Natural killer cell (primary cell): ENCODE measurements around the gene FASTKD3. TPM values are rescaled to one million over a fixed set of nuclear protein-coding genes. Genes with fewer than 3 reads are reported as not detected.

Experiments
- ATAC-seq, 3 donors: fragments of 150-1000 bp in 2 of 3; fragments of 200-7000 bp in 1 of 3; cut with Tn5 transposase; 1 replicate in 1 of 3; 2 replicates in 2 of 3; pipeline ENCODE4 v1.10.0; 2021; ENCODE audit warnings: mild to moderate bottlenecking in 2 of 3, moderate library complexity in 2 of 3
- DNase-seq, 2 donors: peaks; one replicate each; pipeline versions ENCODE4 v3.0.0 to v3.0.0-alpha.2; 2013 to 2021; ENCODE audit warnings: mixed read lengths in 1 of 2
- H3K27ac ChIP-seq: one replicate; pipeline ENCODE4 v1.5.1; 2013; ENCODE audit warnings: mild to moderate bottlenecking, low read length
- H3K27me3 ChIP-seq: one replicate; pipeline ENCODE4 v1.6.1; 2013; ENCODE audit warnings: low read length; ENCODE audit not compliant: control insufficient read depth, insufficient read depth
- H3K36me3 ChIP-seq: one replicate; pipeline ENCODE4 v1.6.1; 2013; ENCODE audit warnings: low read length; ENCODE audit not compliant: control insufficient read depth, insufficient read depth
- H3K4me1 ChIP-seq: one replicate; pipeline ENCODE4 v1.6.1; 2013; ENCODE audit warnings: low read length; ENCODE audit not compliant: control insufficient read depth, insufficient read depth
- H3K4me3 ChIP-seq: one replicate; pipeline ENCODE4 v1.5.1; 2013; ENCODE audit warnings: low read length
- H3K9me3 ChIP-seq: one replicate; pipeline ENCODE4 v1.6.1; 2013; ENCODE audit warnings: low read length; ENCODE audit not compliant: control insufficient read depth, insufficient read depth
- H3K27ac Mint-ChIP-seq, 2 donors: one replicate each; pipeline ENCODE4 v1.8.0; 2022; ENCODE audit warnings: mild to moderate bottlenecking in 2 of 2, mixed read lengths in 2 of 2, moderate library complexity in 1 of 2
- H3K27me3 Mint-ChIP-seq, 2 donors: one replicate each; pipeline ENCODE4 v1.8.0; 2022; ENCODE audit warnings: low read depth in 2 of 2, mixed read lengths in 2 of 2
- H3K36me3 Mint-ChIP-seq: one replicate; pipeline ENCODE4 v1.8.0; 2022; ENCODE audit warnings: mixed read lengths
- H3K4me1 Mint-ChIP-seq, 2 donors: one replicate each; pipeline ENCODE4 v1.8.0; 2022; ENCODE audit warnings: mixed read lengths in 2 of 2
- H3K4me3 Mint-ChIP-seq: one replicate; pipeline ENCODE4 v1.8.0; 2022; ENCODE audit warnings: mild to moderate bottlenecking, moderate library complexity, mixed read lengths
- H3K9me3 Mint-ChIP-seq, 2 donors: one replicate each; pipeline ENCODE4 v1.8.0; 2022; ENCODE audit warnings: mixed read lengths in 2 of 2
- WGBS: methylation state at CpG from one replicate; pipeline ENCODE4 v1.1.7; 2013; ENCODE audit warnings: missing lambda C conversion rate; ENCODE audit not compliant: insufficient coverage; 5-methylcytosine and 5-hydroxymethylcytosine counted together
- intact Hi-C: fragments of 100-400 bp; cut with micrococcal nuclease; formaldehyde crosslinking; loops from one replicate; pipeline ENCODE4 v1.14.2; 2022
- total RNA-seq, 4 donors: library from RNA; stranded (reverse); fragments of 120-200 nt in 1 of 4; gene quantifications; one replicate each; pipeline versions ENCODE4 v1.2.3 to v1.2.4, GENCODE V29; 2013 to 2022
- TF ChIP-seq, protein P1 (sequence below): fragments of 200-600 bp; IDR thresholded peaks from one replicate; pipeline ENCODE4 v1.8.0; 2022; ENCODE audit warnings: antibody characterized with exemption

The FASTKD3 gene
- total RNA-seq, 3 donors from 2014 or later (not counting 1 experiment from before 2014, with no cell fraction given): 8.0 to 10.6 (median 8.6) TPM

- peaks cover 45% of the 10 kb centered on the region for H3K36me3 Mint-ChIP-seq
- 100% methylated on average over 2 of the region's 2 CpGs for WGBS
- Histone ChIP-seq H3K36me3 (peaks cover 5% of the 10 kb centered on the region), H3K27me3 (no peaks in the 10 kb centered on the region), H3K27ac (no peak overlapping the region), H3K4me1 (no peaks in the 10 kb centered on the region), H3K9me3 (peaks cover 8% of the 10 kb centered on the region), H3K4me3 (no peak overlapping the region)
- TF ChIP-seq, protein P1, sequence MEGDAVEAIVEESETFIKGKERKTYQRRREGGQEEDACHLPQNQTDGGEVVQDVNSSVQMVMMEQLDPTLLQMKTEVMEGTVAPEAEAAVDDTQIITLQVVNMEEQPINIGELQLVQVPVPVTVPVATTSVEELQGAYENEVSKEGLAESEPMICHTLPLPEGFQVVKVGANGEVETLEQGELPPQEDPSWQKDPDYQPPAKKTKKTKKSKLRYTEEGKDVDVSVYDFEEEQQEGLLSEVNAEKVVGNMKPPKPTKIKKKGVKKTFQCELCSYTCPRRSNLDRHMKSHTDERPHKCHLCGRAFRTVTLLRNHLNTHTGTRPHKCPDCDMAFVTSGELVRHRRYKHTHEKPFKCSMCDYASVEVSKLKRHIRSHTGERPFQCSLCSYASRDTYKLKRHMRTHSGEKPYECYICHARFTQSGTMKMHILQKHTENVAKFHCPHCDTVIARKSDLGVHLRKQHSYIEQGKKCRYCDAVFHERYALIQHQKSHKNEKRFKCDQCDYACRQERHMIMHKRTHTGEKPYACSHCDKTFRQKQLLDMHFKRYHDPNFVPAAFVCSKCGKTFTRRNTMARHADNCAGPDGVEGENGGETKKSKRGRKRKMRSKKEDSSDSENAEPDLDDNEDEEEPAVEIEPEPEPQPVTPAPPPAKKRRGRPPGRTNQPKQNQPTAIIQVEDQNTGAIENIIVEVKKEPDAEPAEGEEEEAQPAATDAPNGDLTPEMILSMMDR: no peak
- peaks cover 6 to 18% of the 10 kb centered on the region in 2 donors for H3K9me3 Mint-ChIP-seq
- no peaks in the 10 kb centered on the region for H3K27me3 Mint-ChIP-seq
- H3K4me3 Mint-ChIP-seq: no peak overlapping the region
- H3K4me1 Mint-ChIP-seq: no peaks in the 10 kb centered on the region
- intact Hi-C loops: no loop called here
- DNase-seq (no peak), ATAC-seq (no peak)
- no peak overlapping the region for H3K27ac Mint-ChIP-seq
These were observed 42.1 kb upstream of the FASTKD3 start for GRCh38 chr5:7910738-7911428.

- intact Hi-C loops: no loop called here
- H3K36me3 Mint-ChIP-seq: peaks cover 48% of the 10 kb centered on the region
- H3K4me1 ChIP-seq: no peaks in the 10 kb centered on the region
- no peak overlapping the region for H3K27ac ChIP-seq
- no peaks in the 10 kb centered on the region for H3K27me3 ChIP-seq
- H3K27me3 Mint-ChIP-seq: no peaks in the 10 kb centered on the region
- no CpG with 5 or more reads among the region's 1 CpG for WGBS
- no peaks in the 10 kb centered on the region for H3K4me1 Mint-ChIP-seq
- DNase-seq: no peak
- TF ChIP-seq, protein P1: no peak
- peaks cover 11% of the 10 kb centered on the region for H3K36me3 ChIP-seq
- ATAC-seq: no peak
- peaks cover 8% of the 10 kb centered on the region for H3K9me3 ChIP-seq
- no peak overlapping the region for H3K27ac Mint-ChIP-seq
- H3K4me3 ChIP-seq: no peak overlapping the region
- H3K4me3 Mint-ChIP-seq: no peak overlapping the region
- H3K9me3 Mint-ChIP-seq: peaks cover 6 to 18% of the 10 kb centered on the region in 2 donors
These were observed 39.5 kb upstream of the FASTKD3 start for GRCh38 chr5:7908317-7908716.

GRCh38 chr5:7907612-7908011 lies 38.8 kb upstream of the FASTKD3 start:
- WGBS: no CpG with 5 or more reads among the region's 1 CpG
- peaks cover 17% of the 10 kb centered on the region for H3K36me3 ChIP-seq
- no peaks in the 10 kb centered on the region for H3K27me3 ChIP-seq
- H3K27ac ChIP-seq: no peak overlapping the region
- no peaks in the 10 kb centered on the region for H3K4me1 ChIP-seq
- H3K36me3 Mint-ChIP-seq: peaks cover 42% of the 10 kb centered on the region
- H3K4me3 Mint-ChIP-seq: no peak overlapping the region
- intact Hi-C loops: no loop called here
- no peaks in the 10 kb centered on the region for H3K27me3 Mint-ChIP-seq
- peaks cover 8% of the 10 kb centered on the region for H3K9me3 ChIP-seq
- TF ChIP-seq, protein P1: no peak
- no peak for DNase-seq
- H3K9me3 Mint-ChIP-seq: peaks cover 4 to 13% of the 10 kb centered on the region in 2 donors
- no peak overlapping the region for H3K27ac Mint-ChIP-seq
- no peaks in the 10 kb centered on the region for H3K4me1 Mint-ChIP-seq
- no peak overlapping the region for H3K4me3 ChIP-seq
- no peak for ATAC-seq

DNA sequence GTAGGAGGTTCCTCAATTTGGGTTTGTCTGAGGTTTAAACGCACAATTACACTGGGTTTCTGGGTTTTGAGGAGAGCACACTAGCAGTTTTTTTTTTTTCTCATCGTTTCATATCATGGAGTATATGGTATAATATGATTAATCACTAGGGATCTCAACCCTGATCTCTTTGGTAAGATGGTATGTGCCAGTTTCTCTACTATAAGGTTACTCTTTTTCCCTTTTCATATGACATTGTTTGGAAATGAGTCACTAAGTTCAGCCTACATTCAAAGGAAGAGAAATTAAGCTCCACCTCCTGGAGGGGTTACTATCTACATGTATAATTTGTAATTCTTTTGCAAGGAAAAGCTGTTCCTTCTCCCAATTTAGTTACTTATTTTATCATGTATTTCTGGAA lies 35.3 kb upstream of the FASTKD3 start:
- H3K36me3 ChIP-seq: peaks cover 48% of the 10 kb centered on the region
- no peak overlapping the region for H3K27ac ChIP-seq
- TF ChIP-seq, protein P1: no peak
- WGBS: 86% methylated on average over 1 of the region's 2 CpGs
- ATAC-seq (no peak), DNase-seq (no peak)
- intact Hi-C loops: no loop called here
- H3K4me3 ChIP-seq: no peak overlapping the region
- Mint-ChIP-seq H3K4me3 (no peak overlapping the region), H3K27me3 (no peaks in the 10 kb centered on the region), H3K27ac (no peak overlapping the region), H3K9me3 (peaks cover 0 to 11% of the 10 kb centered on the region in 2 donors), H3K36me3 (peaks cover 51% of the 10 kb centered on the region), H3K4me1 (no peaks in the 10 kb centered on the region)
- H3K4me1 ChIP-seq: no peaks in the 10 kb centered on the region
- H3K9me3 ChIP-seq: no peaks in the 10 kb centered on the region
- no peaks in the 10 kb centered on the region for H3K27me3 ChIP-seq
